ENCODE data around the gene DPYSL4. TPM values are rescaled to one million over a fixed set of nuclear protein-coding genes. Genes with fewer than 3 reads are reported as not detected.

Gene DPYSL4
- total RNA-seq, 1 experiment from 2014 or later = 26.3 TPM

- H4K20me1 ChIP-seq (ENCODE audit: control insufficient read depth, insufficient read depth, insufficient read length) = no peaks in the 10 kb centered on the region
- H3K36me3 Mint-ChIP-seq (ENCODE audit: insufficient read depth in 1 of 3, low read depth in 3 of 3) = peaks cover 14 to 19% (median 17%) of the 10 kb centered on the region in 3 experiments
- peaks cover 7% of the 10 kb centered on the region; the same call in 1 of the 2 replicates for H3K27me3 Mint-ChIP-seq (ENCODE audit: low read depth)
- TF ChIP-seq, protein P1, sequence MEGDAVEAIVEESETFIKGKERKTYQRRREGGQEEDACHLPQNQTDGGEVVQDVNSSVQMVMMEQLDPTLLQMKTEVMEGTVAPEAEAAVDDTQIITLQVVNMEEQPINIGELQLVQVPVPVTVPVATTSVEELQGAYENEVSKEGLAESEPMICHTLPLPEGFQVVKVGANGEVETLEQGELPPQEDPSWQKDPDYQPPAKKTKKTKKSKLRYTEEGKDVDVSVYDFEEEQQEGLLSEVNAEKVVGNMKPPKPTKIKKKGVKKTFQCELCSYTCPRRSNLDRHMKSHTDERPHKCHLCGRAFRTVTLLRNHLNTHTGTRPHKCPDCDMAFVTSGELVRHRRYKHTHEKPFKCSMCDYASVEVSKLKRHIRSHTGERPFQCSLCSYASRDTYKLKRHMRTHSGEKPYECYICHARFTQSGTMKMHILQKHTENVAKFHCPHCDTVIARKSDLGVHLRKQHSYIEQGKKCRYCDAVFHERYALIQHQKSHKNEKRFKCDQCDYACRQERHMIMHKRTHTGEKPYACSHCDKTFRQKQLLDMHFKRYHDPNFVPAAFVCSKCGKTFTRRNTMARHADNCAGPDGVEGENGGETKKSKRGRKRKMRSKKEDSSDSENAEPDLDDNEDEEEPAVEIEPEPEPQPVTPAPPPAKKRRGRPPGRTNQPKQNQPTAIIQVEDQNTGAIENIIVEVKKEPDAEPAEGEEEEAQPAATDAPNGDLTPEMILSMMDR (conservative IDR thresholded peaks at IDR 0.05) = no peak
- H3K27ac ChIP-seq (ENCODE audit: insufficient read length, low read depth, low read length) = no peak overlapping the region
- no peak overlapping the region for H2BK20ac ChIP-seq (ENCODE audit: low read depth, low read length, poor library complexity, severe bottlenecking)
- no peaks in the 10 kb centered on the region for H3K4me1 Mint-ChIP-seq
- no peaks in the 10 kb centered on the region for H3K79me1 ChIP-seq (ENCODE audit: insufficient read depth, low read depth, low read length, poor library complexity, severe bottlenecking)
- H3K27ac Mint-ChIP-seq = no peak overlapping the region
- H3K56ac ChIP-seq (ENCODE audit: insufficient read length, low read depth, low read length) = no peak overlapping the region
- no peak overlapping the region for H2AFZ ChIP-seq (ENCODE audit: low read length)
- H4K8ac ChIP-seq (replicated peaks; ENCODE audit: insufficient read length, low read depth, low read length) = no peak overlapping the region
- no peak overlapping the region for H3K4me2 ChIP-seq (ENCODE audit: insufficient read depth, insufficient read length, low read length)
- no peak overlapping the region for H4K91ac ChIP-seq (ENCODE audit: insufficient read length, low read depth, low read length)
- H3K79me2 ChIP-seq (ENCODE audit: insufficient read depth, low read length) = no peaks in the 10 kb centered on the region
- no peaks in the 10 kb centered on the region for H3K4me1 ChIP-seq (ENCODE audit: insufficient read depth, low read length)
- WGBS (ENCODE audit: extremely low coverage, insufficient read length, low lambda C conversion rate) = no CpG with 5 or more reads among the region's 14 CpGs
- no peak overlapping the region for H2BK12ac ChIP-seq (ENCODE audit: insufficient read length, low read depth, low read length)
- H2BK15ac ChIP-seq (ENCODE audit: low read depth, low read length) = no peak overlapping the region
- no peak overlapping the region for H2AK5ac ChIP-seq (ENCODE audit: insufficient read length, low read length)
- H3K18ac ChIP-seq (ENCODE audit: insufficient read length, low read depth, low read length) = no peak overlapping the region
- no peak overlapping the region for H3K4ac ChIP-seq (ENCODE audit: low read depth, low read length)
- H3K27me3 ChIP-seq (ENCODE audit: insufficient read depth, low read length) = no peaks in the 10 kb centered on the region
- H2BK5ac ChIP-seq (ENCODE audit: insufficient read length, low read length) = no peak overlapping the region
- no peak overlapping the region for H3K9ac ChIP-seq (ENCODE audit: extremely low read depth, insufficient read length, low read length)
- H3K9me3 Mint-ChIP-seq = peaks cover 21 to 24% of the 10 kb centered on the region in 2 experiments
- H4K5ac ChIP-seq (ENCODE audit: insufficient read length, low read depth, low read length) = no peak overlapping the region
- no peaks in the 10 kb centered on the region for H3K9me3 ChIP-seq (ENCODE audit: control insufficient read depth, low read depth, low read length)
- no peak overlapping the region for H3T11ph ChIP-seq (ENCODE audit: low read length)
- H3K14ac ChIP-seq (ENCODE audit: insufficient read depth, low read length) = no peak overlapping the region; the same call in 1 of the 2 replicates
- no peak overlapping the region for H2BK120ac ChIP-seq (ENCODE audit: low read depth, low read length, poor library complexity, severe bottlenecking)
- no peaks in the 10 kb centered on the region for H3K23me2 ChIP-seq (ENCODE audit: insufficient read length, low read depth, low read length, poor library complexity, severe bottlenecking)
- H3K23ac ChIP-seq (ENCODE audit: insufficient read length, low read depth, low read length) = no peak overlapping the region
- DNase-seq = no peak
- H3K4me3 Mint-ChIP-seq = no peak overlapping the region
Measured at GRCh38 chr10:132210766-132211165, 24.0 kb downstream of the DPYSL4 start.

All from H9 (cell line).